ENCODE data around the gene AFAP1L1. TPM values are rescaled to one million over a fixed set of nuclear protein-coding genes. Genes with fewer than 3 reads are reported as not detected.

AFAP1L1 gene
- total and polyA plus RNA-seq, 2 of the 13 experiments (the other 11 are each of a cell fraction or from before 2014, with no cell fraction given) = 0.38 to 1.0 TPM

GRCh38 chr5:149337736-149338135 is 66.1 kb downstream of the AFAP1L1 start:
- ChIA-PET CTCF (ENCODE audit: low intra/inter-chr PET ratio, low total read pairs) (no interaction called here), POLR2A (interaction anchor here (2.0 kb wide), 1 partner anchor 17 kb away, joined by 7 read pairs; no protein-coding TSS in a partner anchor)
- in situ Hi-C loops (cut with HindIII; ENCODE audit: extremely low pct_ligation_motif_present, low pct_unique_long_range_greater_than_20kb) (no loop called here), intact Hi-C loops (cut with micrococcal nuclease; ENCODE audit: unreplicated experiment) (no loop called here)
- Histone ChIP-seq H3K9ac (ENCODE audit: insufficient read depth, low read depth, low read length) (no peak overlapping the region), H4K20me1 (ENCODE audit: insufficient read depth, low read length) (no peaks in the 10 kb centered on the region), H3K36me3 (replicated peaks in 1 of 2; ENCODE audit: control insufficient read depth in 1 of 2, insufficient read depth in 2 of 2, low read length in 2 of 2) (no peaks in the 10 kb centered on the region), H3K4me2 (ENCODE audit: low read depth, low read length) (no peak overlapping the region), H3K4me1 (ENCODE audit: insufficient read depth, low read length) (peaks cover 20% of the 10 kb centered on the region), H3K27ac (ENCODE audit: extremely low read length, insufficient read depth, low read length) (no peak overlapping the region), H3K79me2 (ENCODE audit: insufficient read depth, low read length) (no peaks in the 10 kb centered on the region), H3K4me3 (replicated peaks in 1 of 3; ENCODE audit: insufficient read depth in 1 of 3, low read depth in 2 of 3, low read length in 3 of 3) (no peak overlapping the region), H3K9me3 (ENCODE audit: low read length) (no peaks in the 10 kb centered on the region), H2AFZ (ENCODE audit: low read length) (no peak overlapping the region), H3K27me3 (ENCODE audit: control insufficient read depth in 1 of 2, insufficient read depth in 2 of 2, low read length in 2 of 2) (no peaks in the 10 kb centered on the region)
- WGBS (ENCODE audit: low lambda C conversion rate) = 95% methylated on average over 4 of the region's 4 CpGs
- no peak for ATAC-seq
- TF ChIP-seq ZNF576 (CRISPR knock-in tag; IDR thresholded peaks at IDR 0.05) (no peak), STAG1 (CRISPR knock-in tag; IDR thresholded peaks at IDR 0.05) (no peak), ETV5 (CRISPR knock-in tag; IDR thresholded peaks at IDR 0.05; ENCODE audit: borderline replicate concordance) (no peak), KAT7 (CRISPR knock-in tag; IDR thresholded peaks at IDR 0.05; ENCODE audit: borderline replicate concordance) (no peak), PRDM15 (CRISPR knock-in tag; IDR thresholded peaks at IDR 0.05) (no peak), SP2 (CRISPR knock-in tag; IDR thresholded peaks at IDR 0.05) (no peak), ZNF350 (CRISPR knock-in tag; IDR thresholded peaks at IDR 0.05; ENCODE audit: borderline replicate concordance, low read depth) (no peak)
- FAIRE-seq = no peak
- BruUV-seq (replicated peaks) = no TSS peak
- DNase-seq (ENCODE audit: low spot score) = no peak

Measured in HepG2 (cell line).